RWPE2 (cell line): ENCODE data around the gene PRRC2A.

ENCODE experiments used
- ATAC-seq: fragments of 200-7000 bp; cut with Tn5 transposase; 3 replicates; pipeline ENCODE4 v1.9.1; 2021; ENCODE audit warnings: low read depth
- DNase-seq: peaks from one replicate; pipeline ENCODE4 v3.0.0-alpha.2; 2020; ENCODE audit warnings: low spot score
- H3K27ac ChIP-seq: fragments of 450-650 bp; 2 replicates; pipeline ENCODE4 v1.5.1; 2017; ENCODE audit warnings: mild to moderate bottlenecking; ENCODE audit not compliant: poor library complexity, severe bottlenecking
- H3K27me3 ChIP-seq: fragments of 250-450 bp; sonication (Bioruptor Pico); 2 replicates; pipeline ENCODE4 v1.5.1; 2021; ENCODE audit warnings: mild to moderate bottlenecking, moderate library complexity; ENCODE audit not compliant: insufficient read depth, poor library complexity, severe bottlenecking
- H3K36me3 ChIP-seq: fragments of 250-450 bp; sonication (Bioruptor Pico); 2 replicates; pipeline ENCODE4 v1.5.1; 2020; ENCODE audit warnings: low read depth, mild to moderate bottlenecking, moderate library complexity
- H3K4me1 ChIP-seq: fragments of 250-450 bp; sonication (Bioruptor Pico); 2 replicates; pipeline ENCODE4 v1.5.1; 2021; ENCODE audit warnings: mild to moderate bottlenecking, moderate library complexity; ENCODE audit not compliant: insufficient read depth, poor library complexity, severe bottlenecking
- H3K4me3 ChIP-seq: fragments of 250-450 bp; sonication (Bioruptor Pico); 2 replicates; pipeline ENCODE4 v1.5.1; 2021; ENCODE audit warnings: mild to moderate bottlenecking, moderate library complexity; ENCODE audit not compliant: severe bottlenecking
- H3K9me3 ChIP-seq: fragments of 250-450 bp; sonication (Bioruptor Pico); 2 replicates; pipeline ENCODE4 v1.5.1; 2021; ENCODE audit warnings: mild to moderate bottlenecking, moderate library complexity; ENCODE audit not compliant: severe bottlenecking
- TF ChIP-seq, protein P1 (sequence below): fragments of 450-650 bp; IDR thresholded peaks from one replicate; pipeline ENCODE4 v1.5.1; 2017; ENCODE audit warnings: mild to moderate bottlenecking, moderate library complexity; ENCODE audit not compliant: poor library complexity, severe bottlenecking

The PRRC2A gene

DNA sequence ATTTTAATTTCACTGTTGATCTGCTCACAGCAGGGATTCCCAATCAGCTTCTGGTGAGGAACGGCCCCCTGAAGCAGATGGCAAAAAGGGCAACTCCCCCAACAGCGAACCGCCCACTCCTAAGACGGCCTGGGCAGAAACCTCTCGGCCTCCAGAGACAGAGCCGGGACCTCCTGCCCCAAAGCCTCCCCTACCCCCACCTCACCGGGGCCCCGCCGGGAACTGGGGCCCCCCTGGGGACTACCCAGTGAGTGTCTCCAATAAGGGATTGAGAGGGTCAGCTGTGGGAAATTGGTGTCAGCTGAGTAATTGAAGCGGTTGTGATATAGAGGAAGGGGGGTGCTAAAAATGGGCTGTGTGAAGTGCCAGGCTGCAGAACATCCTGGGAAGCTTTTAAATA is 6.4 kb downstream of the PRRC2A start:
- TF ChIP-seq, protein P1, sequence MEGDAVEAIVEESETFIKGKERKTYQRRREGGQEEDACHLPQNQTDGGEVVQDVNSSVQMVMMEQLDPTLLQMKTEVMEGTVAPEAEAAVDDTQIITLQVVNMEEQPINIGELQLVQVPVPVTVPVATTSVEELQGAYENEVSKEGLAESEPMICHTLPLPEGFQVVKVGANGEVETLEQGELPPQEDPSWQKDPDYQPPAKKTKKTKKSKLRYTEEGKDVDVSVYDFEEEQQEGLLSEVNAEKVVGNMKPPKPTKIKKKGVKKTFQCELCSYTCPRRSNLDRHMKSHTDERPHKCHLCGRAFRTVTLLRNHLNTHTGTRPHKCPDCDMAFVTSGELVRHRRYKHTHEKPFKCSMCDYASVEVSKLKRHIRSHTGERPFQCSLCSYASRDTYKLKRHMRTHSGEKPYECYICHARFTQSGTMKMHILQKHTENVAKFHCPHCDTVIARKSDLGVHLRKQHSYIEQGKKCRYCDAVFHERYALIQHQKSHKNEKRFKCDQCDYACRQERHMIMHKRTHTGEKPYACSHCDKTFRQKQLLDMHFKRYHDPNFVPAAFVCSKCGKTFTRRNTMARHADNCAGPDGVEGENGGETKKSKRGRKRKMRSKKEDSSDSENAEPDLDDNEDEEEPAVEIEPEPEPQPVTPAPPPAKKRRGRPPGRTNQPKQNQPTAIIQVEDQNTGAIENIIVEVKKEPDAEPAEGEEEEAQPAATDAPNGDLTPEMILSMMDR: no peak

GRCh38 chr6:31627690-31628287 is 7.3 kb downstream of the PRRC2A start:
- no peak for DNase-seq
- peaks cover 99% of the 10 kb centered on the region for H3K36me3 ChIP-seq
- ATAC-seq: no peak
- no peak overlapping the region for H3K27ac ChIP-seq
- TF ChIP-seq, protein P1: no peak
- no peaks in the 10 kb centered on the region for H3K4me1 ChIP-seq
- no peak overlapping the region for H3K4me3 ChIP-seq
- no peaks in the 10 kb centered on the region for H3K9me3 ChIP-seq
- no peaks in the 10 kb centered on the region for H3K27me3 ChIP-seq

More for the DNA sequence above, 6.4 kb downstream of the PRRC2A start:
- Histone ChIP-seq H3K27me3 (no peaks in the 10 kb centered on the region), H3K4me3 (no peak overlapping the region), H3K36me3 (peaks cover 99% of the 10 kb centered on the region), H3K9me3 (no peaks in the 10 kb centered on the region), H3K4me1 (peaks cover 8% of the 10 kb centered on the region), H3K27ac (no peak overlapping the region)
- ATAC-seq (no peak), DNase-seq (no peak)

DNA sequence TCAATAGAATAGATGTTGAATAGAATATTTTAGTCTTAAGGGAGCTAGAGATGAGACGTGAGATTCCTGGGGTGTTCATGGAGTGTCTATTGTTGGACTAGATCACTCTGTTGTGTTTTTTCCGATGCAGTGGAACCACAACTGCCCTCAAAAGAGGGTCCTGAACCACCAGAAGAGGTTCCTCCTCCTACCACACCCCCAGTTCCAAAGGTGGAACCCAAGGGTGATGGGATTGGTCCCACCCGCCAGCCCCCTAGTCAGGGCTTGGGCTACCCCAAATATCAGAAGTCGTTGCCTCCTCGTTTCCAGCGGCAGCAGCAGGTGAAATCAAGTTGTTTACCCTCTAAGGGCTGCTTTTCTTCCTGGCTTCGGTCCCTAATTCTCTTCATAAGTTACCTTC is 8.5 kb downstream of the PRRC2A start:
- TF ChIP-seq, protein P1: no peak
- Histone ChIP-seq H3K4me3 (no peak overlapping the region), H3K27me3 (no peaks in the 10 kb centered on the region), H3K36me3 (peaks cover 99% of the 10 kb centered on the region), H3K9me3 (no peaks in the 10 kb centered on the region), H3K27ac (no peak overlapping the region), H3K4me1 (no peaks in the 10 kb centered on the region)
- DNase-seq (no peak), ATAC-seq (no peak)

DNA sequence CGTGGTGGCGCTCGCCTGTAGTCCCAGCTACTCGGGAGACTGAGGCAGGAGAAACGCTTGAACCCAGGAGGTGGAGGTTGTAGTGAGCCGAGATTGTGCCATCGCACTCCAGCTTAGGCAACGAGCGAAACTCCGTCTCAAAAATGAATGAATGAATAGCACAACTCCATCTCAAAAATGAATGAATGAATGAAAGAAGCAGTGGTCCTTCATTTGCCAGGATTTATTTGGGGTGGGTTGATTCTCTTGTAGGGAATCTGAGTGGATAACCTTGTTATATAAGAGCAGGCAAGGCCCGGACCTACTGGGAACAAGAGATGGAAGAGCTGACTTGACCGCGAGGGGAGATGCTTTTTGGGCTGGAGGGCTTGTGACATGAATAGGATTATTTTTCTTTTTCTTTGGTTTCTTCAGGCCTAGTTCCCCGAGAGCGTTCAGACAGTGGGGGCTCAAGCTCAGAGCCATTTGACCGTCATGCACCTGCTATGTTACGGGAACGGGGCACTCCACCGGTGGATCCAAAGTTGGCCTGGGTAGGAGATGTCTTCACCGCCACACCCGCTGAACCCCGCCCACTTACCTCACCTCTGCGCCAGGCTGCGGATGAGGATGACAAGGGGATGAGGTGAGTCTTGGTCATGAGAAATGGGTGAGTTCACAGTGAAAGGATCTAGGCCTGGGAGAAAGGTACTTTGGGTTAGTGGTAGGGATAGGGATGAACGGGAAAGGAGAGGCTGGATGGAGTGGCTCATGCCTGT is 9.8 kb downstream of the PRRC2A start:
- DNase-seq: no peak
- peaks cover 99% of the 10 kb centered on the region for H3K36me3 ChIP-seq
- H3K27ac ChIP-seq: no peak overlapping the region
- TF ChIP-seq, protein P1: no peak
- ATAC-seq: no peak
- H3K9me3 ChIP-seq: no peaks in the 10 kb centered on the region
- H3K4me3 ChIP-seq: no peak overlapping the region
- H3K27me3 ChIP-seq: no peaks in the 10 kb centered on the region
- H3K4me1 ChIP-seq: no peaks in the 10 kb centered on the region

DNA sequence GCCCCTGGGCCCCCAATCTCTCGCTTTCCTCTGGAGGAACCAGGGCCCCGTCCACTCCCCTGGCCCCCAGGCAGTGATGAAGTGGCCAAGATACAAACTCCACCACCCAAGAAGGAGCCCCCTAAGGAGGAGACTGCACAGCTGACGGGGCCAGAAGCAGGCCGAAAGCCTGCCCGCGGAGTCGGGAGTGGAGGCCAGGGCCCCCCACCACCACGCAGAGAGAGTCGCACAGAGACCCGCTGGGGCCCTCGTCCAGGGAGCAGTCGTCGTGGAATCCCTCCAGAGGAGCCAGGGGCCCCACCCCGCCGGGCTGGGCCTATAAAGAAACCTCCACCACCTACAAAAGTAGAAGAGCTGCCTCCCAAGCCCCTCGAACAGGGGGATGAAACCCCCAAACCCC is 10.7 kb downstream of the PRRC2A start:
- Histone ChIP-seq H3K27ac (no peak overlapping the region), H3K36me3 (peaks cover 99% of the 10 kb centered on the region), H3K27me3 (no peaks in the 10 kb centered on the region), H3K9me3 (no peaks in the 10 kb centered on the region), H3K4me1 (no peaks in the 10 kb centered on the region), H3K4me3 (no peak overlapping the region)
- ATAC-seq (no peak), DNase-seq (no peak)
- TF ChIP-seq, protein P1: no peak
